NCI-H1092 treated with DMSO at 0.1 percent for 48 hours (cell line): ENCODE data around the gene OAS2.
A peak's percentile ranks its signal among the peaks of the same experiment; 100 is the strongest.

Source experiments
- DNase-seq: peaks from one replicate; lab custom pipeline; 2025; lab: John Stamatoyannopoulos, UW

OAS2 gene

GRCh38 chr12:113022563-113023297 lies 44.4 kb downstream of the OAS2 start:
- no peak for DNase-seq

- no peak for DNase-seq
Observed at GRCh38 chr12:113027726-113028125, 49.4 kb downstream of the OAS2 start.

DNA sequence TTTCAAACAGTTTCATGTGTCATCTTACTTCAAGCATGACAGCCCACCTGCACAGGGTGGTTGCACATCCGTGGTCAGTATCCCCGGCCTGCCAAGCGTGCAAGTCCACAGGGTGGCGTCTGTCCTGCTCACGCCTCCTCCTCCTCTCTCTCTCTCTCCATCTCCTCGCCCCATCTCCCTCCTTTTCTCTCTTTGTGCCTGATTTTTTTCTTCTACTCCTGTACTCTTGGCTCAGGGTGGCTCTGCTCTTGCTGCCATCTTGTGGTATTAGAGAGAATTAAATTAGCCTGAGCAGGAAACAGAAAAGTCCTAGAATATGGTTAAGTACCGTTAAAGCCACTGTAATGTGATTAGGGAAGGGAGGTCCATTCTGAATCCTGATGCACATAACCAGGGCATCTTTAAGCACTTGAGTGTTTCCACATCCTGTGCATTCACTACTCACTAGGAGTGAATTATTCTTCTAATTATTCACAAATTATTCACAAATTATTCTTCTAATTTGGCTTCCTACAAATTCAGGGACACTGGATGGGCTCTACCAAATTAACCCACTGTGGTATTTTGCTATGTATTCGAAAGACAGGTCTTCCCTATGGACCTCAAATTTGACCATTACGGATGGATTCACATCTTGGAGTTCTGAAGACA lies 52.7 kb downstream of the OAS2 start:
- DNase-seq, result peak; percentile 80

GRCh38 chr12:113039911-113040445 lies 61.7 kb downstream of the OAS2 start:
- DNase-seq, result no peak

- no peak for DNase-seq
Observed at GRCh38 chr12:113040722-113041171, 62.4 kb downstream of the OAS2 start.

DNA sequence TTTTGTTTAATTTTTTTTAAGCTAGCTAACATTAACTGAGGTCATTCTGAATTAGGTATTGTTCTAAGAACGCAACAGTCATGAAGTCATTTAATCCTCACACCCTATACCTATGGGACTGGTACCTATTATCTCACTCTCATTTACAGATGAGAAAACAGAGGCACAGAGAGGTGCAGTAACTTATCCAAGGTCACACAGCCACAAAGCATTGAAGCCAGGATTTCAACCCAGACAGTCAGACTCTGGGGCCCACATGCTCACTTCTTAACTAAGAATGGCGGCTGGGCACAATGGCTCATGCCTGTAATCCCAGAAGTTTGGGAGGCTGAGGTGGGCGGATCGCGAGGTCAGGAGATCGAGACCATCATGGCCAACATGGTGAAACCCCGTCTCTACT lies 63.2 kb downstream of the OAS2 start:
- DNase-seq, result no peak

GRCh38 chr12:113043240-113043639 lies 64.9 kb downstream of the OAS2 start:
- DNase-seq, result peak; percentile 14

DNA sequence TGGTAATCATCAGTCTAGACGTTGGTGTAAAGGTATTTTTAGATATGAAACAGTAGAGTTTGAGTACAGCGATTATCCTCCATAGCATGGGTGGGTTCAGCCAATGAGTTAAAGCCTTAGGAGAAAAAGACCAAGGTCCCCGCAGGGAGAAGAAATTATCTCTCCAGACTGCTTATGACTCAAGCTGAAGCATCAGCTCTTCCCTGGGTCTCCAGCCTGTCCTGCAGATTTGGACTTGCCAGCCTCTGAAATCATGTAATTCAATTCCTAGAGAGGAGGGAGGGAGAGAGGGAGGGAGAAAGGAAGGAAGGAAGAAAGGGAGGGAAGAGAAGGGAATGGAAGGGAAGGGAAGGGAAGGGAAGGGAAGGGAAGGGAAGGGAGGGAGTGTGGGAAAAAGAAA lies 66.2 kb downstream of the OAS2 start:
- DNase-seq, result no peak

GRCh38 chr12:113048716-113049127 lies 70.4 kb downstream of the OAS2 start:
- peak; percentile 82 for DNase-seq

DNA sequence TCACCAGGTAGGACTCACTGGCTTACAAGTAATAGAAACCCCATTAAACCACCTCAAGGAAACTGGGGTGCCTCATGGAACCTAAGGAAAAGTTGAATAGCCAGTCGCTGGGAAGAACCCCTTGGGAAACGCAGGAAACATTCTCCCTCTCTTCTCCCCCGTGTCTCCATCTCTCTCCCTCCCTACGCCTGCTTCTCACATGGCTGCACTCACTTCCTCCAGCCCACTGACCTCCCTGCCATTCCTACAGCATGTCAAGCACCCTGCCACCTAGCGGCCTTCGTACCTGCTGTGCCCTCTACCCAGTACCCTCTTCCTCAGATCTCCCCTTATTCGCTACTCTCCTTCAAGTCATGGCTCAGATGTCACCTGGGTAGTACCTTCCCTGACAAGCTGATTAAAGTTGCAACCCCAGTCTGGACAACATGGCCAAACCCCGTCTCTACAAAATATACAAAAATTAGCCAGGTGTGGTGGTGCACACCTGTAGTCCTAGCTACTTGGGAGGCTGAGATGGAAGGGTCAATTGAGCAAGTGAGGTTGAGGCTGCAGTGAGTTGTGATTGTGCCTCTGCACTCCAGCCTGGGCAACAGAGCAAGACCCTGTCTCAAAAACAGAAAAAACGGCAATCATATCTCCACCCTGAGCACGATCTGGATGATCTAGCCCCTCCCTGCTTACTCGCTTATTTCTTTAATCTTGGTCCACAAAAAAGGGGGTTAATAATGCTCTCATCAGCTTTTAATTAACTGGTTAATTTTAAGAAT lies 71.8 kb downstream of the OAS2 start:
- no peak for DNase-seq

DNA sequence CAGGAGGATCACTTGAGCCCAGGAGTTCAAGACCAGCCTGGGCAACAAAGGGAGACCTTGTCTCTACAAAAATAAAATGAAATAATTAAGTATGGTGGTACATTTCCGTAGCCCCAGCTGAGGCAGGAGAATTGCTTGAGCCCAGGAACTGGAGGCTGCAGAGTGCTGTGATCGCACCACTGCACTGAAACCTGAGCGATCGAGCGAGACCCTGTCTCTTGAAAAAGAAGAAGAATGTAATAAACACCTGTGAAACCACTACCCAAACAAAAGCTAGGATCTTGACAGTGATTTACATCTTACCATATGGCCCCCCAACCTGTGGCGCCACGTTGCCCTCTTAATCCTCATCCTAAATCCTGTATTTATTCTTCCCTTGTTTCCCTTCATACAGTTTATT lies 72.5 kb downstream of the OAS2 start:
- DNase-seq, result no peak

- no peak for DNase-seq
Observed at GRCh38 chr12:113051759-113052158, 73.4 kb downstream of the OAS2 start.

DNA sequence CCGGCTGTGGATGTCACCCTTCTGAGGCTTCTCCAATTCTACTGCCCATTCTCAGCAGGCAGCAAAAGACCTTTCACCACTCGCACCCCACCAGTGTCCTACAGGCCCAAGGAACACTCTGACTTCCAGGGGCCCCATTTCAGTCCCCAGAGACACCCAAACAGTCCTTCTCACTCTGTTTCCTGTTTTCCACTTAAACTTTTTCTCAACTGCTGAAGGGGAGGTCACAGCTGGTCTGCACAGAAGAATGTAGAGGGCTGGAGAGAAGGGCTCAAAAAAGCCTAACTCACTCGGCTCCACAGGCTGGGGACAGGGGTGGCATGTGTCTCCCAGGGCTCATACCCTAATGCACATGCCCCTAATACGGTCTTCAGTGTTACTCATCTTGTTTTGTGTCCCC lies 74.0 kb downstream of the OAS2 start:
- DNase-seq, result no peak

DNA sequence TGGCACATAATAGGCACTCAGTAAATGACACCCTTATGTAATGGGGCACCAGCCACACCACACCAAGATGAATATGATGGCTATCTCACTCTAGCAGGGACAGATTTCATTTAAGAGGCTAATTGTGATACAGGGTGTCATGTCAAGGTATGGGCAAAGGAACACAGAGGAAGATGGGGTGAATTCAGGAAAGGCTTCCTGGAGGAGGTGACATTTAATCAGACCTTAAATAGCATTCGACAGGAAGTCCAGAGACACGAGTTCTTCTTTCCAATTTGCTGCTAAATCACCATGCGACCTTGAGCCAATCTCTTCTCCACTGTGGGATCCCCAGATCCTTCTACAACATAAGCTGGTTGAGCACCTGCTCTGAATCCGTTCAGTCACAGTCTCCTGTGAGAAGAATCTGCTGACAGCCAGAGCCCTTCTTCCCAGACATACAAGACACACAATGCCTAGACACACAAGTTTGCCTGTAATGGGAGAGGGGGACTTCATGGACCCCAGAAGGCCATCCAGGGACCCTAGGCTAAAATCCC lies 76.7 kb downstream of the OAS2 start:
- no peak for DNase-seq

- DNase-seq, result no peak
Observed at GRCh38 chr12:113055594-113056380, 77.5 kb downstream of the OAS2 start.

DNA sequence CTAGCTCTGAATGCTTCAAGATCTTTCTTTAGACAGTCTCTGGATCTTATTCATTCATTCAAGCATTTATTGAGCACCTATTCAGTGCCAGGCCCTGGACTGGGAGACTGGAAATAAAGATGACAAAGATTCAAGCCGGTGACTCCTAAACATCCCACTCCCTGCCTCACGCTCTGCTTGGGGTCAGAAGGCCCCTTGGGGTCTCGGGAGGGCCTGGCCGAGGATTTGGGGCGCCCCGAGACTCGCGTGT lies 78.0 kb downstream of the OAS2 start:
- no peak for DNase-seq

DNA sequence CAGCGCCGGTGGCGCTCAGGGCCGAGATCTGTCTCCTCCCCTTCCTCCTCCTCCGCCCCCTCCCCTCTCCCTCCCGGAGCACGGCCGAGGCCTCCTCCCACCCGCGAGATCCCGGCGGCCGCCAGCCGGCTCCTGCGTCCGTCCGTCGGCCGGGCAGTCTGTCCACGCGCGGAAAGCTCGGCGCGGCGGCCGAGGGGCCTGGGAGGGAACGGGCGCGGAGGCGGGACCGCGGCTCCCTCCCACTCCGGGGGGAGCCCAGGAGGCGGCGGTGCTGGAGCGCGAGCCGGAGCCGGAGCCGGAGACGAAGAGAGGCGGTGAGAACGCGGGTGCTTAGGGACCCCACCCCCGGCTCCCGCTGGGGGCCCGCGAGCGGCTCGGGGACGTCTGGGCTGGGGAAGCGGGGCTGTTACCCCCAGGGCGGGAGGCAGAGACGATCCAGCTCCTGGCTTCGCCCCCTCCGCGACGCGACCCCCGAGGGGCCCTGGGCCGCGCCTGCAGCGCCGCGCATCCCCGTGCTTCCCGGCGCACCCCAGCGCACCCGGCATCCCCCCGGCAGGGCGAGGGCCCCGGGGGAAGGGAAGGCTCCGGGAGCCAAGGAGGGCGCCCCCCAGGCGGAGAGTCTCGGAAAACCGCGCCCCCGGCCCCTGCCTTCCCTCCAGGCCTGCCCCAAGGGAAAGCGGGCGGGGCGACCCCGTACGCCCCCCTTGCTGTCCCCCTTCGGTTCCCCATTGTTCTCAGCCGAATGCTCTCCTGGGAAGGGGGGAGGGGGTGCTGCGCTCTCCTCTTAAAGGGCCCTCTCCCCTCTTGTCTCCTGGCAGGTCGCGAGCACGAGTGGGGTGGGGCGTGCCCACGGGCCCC lies 78.5 kb downstream of the OAS2 start, which contains the start of gene DTX1:
Gene DTX1, plus strand, starts transcription at position 100 of the 858 bp plus-strand sequence. CDS start 1,463 bp downstream, outside the sequence.
- DNase-seq, result peak; percentile 56

GRCh38 chr12:113057565-113058485 lies 79.5 kb downstream of the OAS2 start:
- peak; percentile 32 for DNase-seq

- no peak for DNase-seq
Observed at GRCh38 chr12:113058553-113058952, 80.2 kb downstream of the OAS2 start.
